ENCODE data around the gene SCAF4.

DNA sequence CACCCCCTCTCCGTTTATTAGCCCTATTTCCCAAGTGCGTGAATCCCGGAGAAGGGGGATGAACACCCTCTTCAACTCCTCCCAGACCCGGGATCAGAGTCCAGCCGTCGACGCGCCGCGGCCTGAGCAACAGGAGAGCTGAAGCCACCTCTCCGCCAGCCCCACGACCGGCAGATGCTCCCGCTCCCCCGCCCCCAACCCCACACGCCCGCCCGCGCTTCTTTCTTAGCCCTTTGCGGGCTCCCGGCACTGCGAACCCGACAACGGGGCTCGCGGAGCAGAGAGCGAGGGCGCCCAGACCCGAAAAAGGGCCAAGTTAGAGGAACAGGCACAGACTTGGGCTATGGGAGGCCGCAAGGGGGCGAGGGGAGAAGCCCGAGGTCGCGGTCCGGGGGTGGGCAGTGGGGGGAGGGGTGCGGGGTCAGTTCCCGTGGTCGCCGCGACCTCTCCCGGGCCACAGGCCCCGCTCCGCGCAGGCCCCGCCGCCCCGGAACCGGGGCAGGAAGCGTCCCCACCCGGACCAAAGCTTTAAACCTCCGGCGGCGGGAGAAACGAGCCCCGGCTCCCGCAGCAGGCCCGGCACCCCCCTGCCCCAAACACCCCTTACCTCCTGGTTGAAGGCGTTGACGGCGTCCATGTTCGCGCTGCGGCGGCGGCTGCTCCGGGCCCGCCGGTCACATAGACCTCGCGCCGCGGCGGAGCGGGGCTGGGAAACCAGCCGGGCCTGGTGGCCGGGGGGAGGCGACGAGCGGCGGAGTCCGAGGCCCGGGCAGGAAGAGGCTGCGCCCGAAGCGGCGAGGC lies 662 bp downstream of the SCAF4 start:
- TF ChIP-seq CTCF (IDR thresholded peaks at IDR 0.05; ENCODE audit: borderline replicate concordance, extremely low read depth, low read length, poor library complexity, severe bottlenecking) (no peak), EZH2 (IDR thresholded peaks at IDR 0.05; ENCODE audit: borderline replicate concordance, low read depth, low read length, severe bottlenecking) (no peak)
